GM18519 (cell line): Measurements from ENCODE around the gene CTBP2.

Experiments used
- ATAC-seq: cut with Tn5 transposase; IDR thresholded peaks from one replicate; pipeline ENCODE4 v1.9.1; 2021; ENCODE audit warnings: mild to moderate bottlenecking, moderate library complexity; ENCODE audit not compliant: unreplicated experiment, low FRiP score

Gene CTBP2

GRCh38 chr10:125112697-125113494 is 47.5 kb downstream of the CTBP2 start:
- no peak for ATAC-seq

DNA sequence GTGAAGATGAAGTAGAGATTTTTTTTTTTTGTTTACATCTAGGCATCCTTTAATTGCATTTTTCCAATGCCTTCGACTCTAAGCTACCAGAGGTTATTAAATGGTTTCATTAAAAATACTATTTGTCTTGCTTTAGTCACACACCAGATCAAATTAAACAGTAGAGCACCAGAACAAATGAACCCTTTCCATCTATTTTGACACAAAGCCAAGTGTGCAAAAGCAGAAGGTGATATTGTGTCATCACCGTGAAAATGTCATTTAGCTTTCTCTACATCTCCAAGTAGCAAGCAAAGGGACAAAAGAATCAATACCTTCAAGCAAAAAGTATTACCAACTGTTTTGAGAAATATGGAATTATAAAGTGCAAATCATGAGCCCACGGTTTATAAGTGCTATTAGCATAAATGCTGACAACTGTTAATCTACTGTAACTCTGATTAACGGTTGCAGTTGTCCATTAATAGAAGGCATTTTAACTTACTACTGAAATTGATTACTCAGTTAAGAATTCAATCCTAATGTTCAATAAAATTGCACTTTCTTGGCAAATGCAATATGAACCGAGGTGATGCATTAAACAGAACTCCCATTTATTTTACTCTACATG is 49.1 kb downstream of the CTBP2 start:
- no peak for ATAC-seq

DNA sequence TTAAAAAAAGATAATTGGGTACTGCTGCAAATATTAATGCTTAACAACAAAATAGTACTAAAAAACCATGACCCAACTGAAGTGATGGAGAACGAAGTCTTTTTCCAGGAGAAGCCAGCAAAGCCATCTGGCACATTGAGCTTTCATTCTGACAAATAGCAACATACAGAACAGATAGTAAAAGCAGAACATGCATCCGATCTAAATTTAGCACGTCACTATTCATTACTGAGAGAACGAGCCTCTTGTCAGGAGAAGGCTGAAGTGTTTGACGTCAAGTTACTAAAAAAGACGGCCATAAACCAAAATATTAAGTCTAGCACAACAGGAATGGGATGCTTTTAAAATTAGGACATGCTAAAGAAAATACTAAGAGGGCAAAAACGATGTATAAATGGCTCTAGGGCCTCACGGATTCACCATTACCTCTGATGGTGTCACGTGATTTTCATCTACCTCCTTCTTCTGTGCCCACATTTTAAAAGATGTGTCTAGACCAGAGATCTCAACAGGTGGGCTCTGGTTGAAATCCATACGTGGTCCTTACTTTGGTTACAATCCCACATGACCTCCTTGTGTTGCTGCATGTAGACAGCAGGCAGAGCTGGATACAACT is 52.3 kb downstream of the CTBP2 start:
- ATAC-seq: no peak

GRCh38 chr10:125107166-125107949 is 53.0 kb downstream of the CTBP2 start:
- no peak for ATAC-seq

DNA sequence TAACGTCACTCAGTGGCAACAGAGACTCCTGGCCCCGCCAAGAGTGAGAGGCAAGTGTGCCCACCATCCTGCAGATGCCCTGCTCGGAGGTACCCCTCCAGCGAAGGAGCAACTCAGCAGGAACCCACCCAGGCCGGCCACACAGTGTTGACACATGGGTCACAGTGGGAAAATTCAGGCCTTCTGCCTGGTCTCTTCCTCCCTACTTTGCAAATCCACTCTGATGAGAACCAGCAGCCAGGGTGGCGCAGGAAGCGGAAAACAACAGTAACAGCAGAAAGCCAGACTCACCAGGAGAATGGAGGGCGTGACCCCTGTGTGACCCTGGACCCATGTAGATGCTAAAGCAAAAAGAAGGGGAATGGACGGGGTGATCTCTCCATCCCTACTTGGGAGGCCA is 53.8 kb downstream of the CTBP2 start:
- ATAC-seq: no peak

DNA sequence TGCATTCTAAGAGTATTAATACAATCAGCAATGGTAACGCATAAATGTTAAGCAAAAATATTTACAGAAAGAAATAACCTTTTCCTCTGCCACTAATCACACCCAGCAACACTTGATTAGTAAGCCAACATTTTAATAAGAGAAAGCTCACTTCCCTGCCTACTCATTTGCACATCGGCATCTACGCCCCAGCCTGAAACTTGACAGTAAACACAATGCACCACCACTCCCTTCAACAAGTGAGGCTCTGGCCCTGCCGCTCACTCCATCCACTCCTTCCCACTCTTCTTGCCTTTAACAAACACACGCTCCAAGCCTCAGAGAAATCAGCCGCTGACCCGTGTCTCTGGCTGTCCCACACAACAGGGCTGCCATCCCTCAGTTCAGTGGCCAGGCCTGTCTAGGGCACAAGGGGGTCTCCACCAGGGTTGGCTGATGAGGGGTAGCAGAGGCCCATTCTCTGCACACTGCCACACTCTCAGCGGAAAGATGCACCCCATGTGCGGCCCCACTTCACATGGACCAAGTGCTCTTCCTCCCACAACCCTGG is 54.6 kb downstream of the CTBP2 start:
- no peak for ATAC-seq

GRCh38 chr10:125105155-125105554 is 55.2 kb downstream of the CTBP2 start:
- ATAC-seq: no peak

- no peak for ATAC-seq
Measured at GRCh38 chr10:125104559-125104958, 55.8 kb downstream of the CTBP2 start.

GRCh38 chr10:125103924-125104323 is 56.4 kb downstream of the CTBP2 start:
- no peak for ATAC-seq

DNA sequence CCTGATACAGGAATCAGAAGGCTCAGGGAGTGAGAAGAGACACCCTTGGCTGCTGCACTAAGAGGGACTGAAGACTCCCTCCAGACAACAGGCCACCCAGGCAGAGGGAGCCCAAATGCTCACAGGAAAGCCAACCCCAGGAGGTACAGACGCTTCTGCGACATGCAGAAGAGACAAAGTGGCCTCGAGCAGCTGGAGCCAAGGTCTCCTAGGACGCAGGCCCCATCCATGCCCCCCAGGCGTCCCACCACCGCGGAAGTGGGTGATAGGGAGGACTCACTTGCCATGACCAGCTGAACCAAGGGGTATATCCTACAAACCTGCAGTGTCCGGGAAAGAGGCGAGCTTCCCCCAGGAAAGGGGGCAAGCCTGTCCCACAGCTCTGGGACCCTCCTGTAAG is 56.9 kb downstream of the CTBP2 start:
- ATAC-seq: no peak

- no peak for ATAC-seq
Measured at GRCh38 chr10:125102821-125103220, 57.5 kb downstream of the CTBP2 start.

GRCh38 chr10:125102246-125102645 is 58.1 kb downstream of the CTBP2 start:
- ATAC-seq: no peak

- ATAC-seq: no peak
Measured at GRCh38 chr10:125101581-125101980, 58.8 kb downstream of the CTBP2 start.

DNA sequence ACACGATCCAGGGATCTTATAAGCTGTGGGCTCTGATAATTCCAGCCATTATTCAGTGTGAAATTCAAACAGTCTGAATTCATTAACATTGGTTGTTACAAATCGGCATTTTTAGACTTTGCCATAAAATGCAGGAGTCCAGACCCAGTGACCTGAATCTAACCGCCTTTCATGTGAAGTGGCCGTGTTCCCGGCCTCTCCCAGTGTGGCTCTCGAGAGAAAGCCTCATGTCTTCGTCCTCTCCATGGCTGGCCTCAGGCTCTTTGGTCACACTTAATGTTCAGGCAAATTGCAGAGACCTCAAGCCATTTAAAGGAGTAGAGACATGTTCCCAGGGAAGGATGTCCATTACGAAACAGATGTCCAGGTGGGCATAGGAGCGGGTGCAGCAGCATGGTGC is 59.3 kb downstream of the CTBP2 start:
- ATAC-seq: no peak

GRCh38 chr10:125097409-125098070 is 62.8 kb downstream of the CTBP2 start:
- ATAC-seq: no peak

- no peak for ATAC-seq
Measured at GRCh38 chr10:125096975-125097374, 63.4 kb downstream of the CTBP2 start.

GRCh38 chr10:125096371-125096770 is 64.0 kb downstream of the CTBP2 start:
- no peak for ATAC-seq

DNA sequence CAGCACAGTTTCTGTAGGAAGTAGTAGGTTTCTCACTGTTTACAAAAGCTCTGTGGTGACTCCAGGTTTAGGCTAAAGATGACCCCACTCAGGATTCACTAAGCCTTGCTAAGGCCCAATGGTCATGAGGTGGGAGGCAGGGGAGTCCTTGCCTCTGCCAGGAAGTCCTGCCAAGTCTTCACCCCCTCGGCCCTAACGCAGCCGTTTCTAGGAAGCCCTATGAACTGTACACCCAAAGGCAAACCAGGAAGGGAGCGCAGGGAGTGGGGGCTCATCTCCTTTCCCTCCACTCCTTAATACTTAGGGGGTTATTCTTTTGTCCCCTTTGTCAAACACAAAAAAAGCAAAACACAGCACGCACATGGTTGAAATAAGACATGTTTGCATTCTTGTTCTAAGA is 64.6 kb downstream of the CTBP2 start:
- ATAC-seq: no peak

- no peak for ATAC-seq
Measured at GRCh38 chr10:125095228-125095627, 65.1 kb downstream of the CTBP2 start.

GRCh38 chr10:125094806-125095205 is 65.6 kb downstream of the CTBP2 start:
- no peak for ATAC-seq
